Activated CD8-positive, alpha-beta T cell treated with anti-CD3 and anti-CD28 coated beads, Interleukin-2, amount 10 ng/mL, durations not matched to agents 7 days and 5 days (primary cell): ENCODE measurements around the gene TPM4. TPM values are rescaled to one million over a fixed set of nuclear protein-coding genes. Genes with fewer than 3 reads are reported as not detected.
"Not testable (repeated sequence)": the region's sequence is repeated elsewhere in the genome, so short reads cannot be mapped to it uniquely, and the experiment has no call there.

Experiments used
- ATAC-seq: fragments of 150-1000 bp; cut with Tn5 transposase; one replicate; pipeline ENCODE4 v1.10.0; 2021; ENCODE audit warnings: moderate library complexity
- CTCF ChIA-PET: fragments of 350-600 bp; sonication (Branson Sonifier 250); formaldehyde crosslinking; loops from one replicate; lab custom pipeline; 2021; ENCODE audit warnings: antibody characterized with exemption; lab: Charles Lee
- POLR2A ChIA-PET: fragments of 350-600 bp; sonication (Branson Sonifier 250); formaldehyde crosslinking; loops from one replicate; lab custom pipeline; 2021; ENCODE audit warnings: antibody characterized with exemption; lab: Charles Lee
- DNase-seq: peaks from one replicate; pipeline ENCODE4 v3.0.0-alpha.2; 2020
- H3K27ac Mint-ChIP-seq: one replicate; pipeline ENCODE4 v1.8.0; 2021; ENCODE audit warnings: mild to moderate bottlenecking, mixed read lengths
- H3K27me3 Mint-ChIP-seq: one replicate; pipeline ENCODE4 v1.8.0; 2021; ENCODE audit warnings: low read depth, mixed read lengths
- H3K36me3 Mint-ChIP-seq: one replicate; pipeline ENCODE4 v1.8.0; 2021; ENCODE audit warnings: low read depth, mixed read lengths
- H3K4me1 Mint-ChIP-seq: one replicate; pipeline ENCODE4 v1.8.0; 2021; ENCODE audit warnings: low read depth, mixed read lengths
- H3K4me3 Mint-ChIP-seq: one replicate; pipeline ENCODE4 v1.8.0; 2021; ENCODE audit warnings: mild to moderate bottlenecking, mixed read lengths
- H3K9me3 Mint-ChIP-seq: one replicate; pipeline ENCODE4 v1.8.0; 2022; ENCODE audit warnings: mixed read lengths; ENCODE audit not compliant: insufficient read depth
- total RNA-seq, 2 experiments: library from RNA; stranded (reverse); gene quantifications; one replicate each; pipeline ENCODE4 v1.2.3, GENCODE V29; 2021

The TPM4 gene
- total RNA-seq, 2 experiments from 2014 or later, result 424 to 436 TPM

DNA sequence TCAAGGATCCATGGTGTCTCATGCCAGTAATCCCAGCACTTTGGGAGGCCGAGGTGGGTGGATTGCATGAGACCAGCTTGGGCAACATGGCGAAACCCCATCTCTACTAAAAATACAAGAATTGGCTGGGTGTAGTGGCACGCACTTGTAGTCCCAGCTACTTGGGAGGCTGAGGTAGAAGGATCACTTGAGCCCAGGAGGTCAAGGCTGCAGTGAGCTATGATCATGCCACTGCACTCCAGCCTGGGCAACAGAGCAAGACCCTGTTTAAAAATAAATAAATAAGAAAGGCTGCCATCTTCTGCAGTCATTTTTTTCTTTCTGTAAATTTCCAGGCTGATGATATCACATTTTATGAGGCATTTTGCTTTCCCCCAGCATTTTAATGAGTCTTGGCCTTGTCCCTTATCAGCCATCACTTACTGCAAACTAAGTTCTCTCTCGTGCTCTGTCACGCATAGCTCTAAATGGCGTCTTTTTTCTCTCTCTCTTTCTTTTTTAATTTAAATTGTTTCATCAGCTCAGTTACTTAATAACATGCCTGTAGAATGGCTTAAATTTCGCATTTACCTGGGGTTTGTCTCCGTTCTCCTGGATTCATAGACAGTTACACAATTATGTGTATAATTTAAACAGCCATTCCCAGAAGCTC is 23.1 kb downstream of the TPM4 start:
- Mint-ChIP-seq H3K36me3 (peaks cover 79% of the 10 kb centered on the region), H3K27ac (peak overlapping the region; percentile 46), H3K4me1 (peaks cover 29% of the 10 kb centered on the region)
- not testable (repeated sequence) for H3K27me3 Mint-ChIP-seq, H3K9me3 Mint-ChIP-seq, ATAC-seq, DNase-seq, H3K4me3 Mint-ChIP-seq
- ChIA-PET POLR2A (interaction anchor here (0.6 to 1.5 kb wide), 3 partner anchors 9 to 284 kb away, joined by 3 to 6 read pairs (median 3); no protein-coding TSS in a partner anchor), CTCF (interaction anchor here (1.2 to 2.0 kb wide), 6 partner anchors 10 to 469 kb away, joined by 3 to 9 read pairs (median 4); no protein-coding TSS in a partner anchor)

DNA sequence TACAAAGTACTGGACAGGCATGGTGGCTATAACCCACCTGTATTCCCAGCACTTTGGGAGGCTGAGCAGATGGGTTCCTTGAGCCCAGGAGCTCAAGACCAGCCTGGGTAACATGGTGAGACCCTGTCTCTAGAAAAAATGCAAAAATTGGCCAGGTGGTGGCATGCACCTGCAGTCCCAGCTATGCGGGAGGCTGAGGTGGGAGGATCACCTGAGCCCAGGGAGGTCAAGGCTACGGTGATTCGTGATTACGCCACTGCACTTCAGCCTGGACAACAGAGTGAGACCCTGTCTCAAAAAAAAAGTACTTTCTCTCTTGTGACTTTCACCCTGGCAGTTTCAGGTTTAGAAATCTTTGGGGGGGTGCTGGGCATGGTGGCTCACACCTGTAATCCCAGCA is 24.2 kb downstream of the TPM4 start:
- Mint-ChIP-seq H3K4me3 (no peak overlapping the region), H3K36me3 (peaks cover 74% of the 10 kb centered on the region), H3K4me1 (peaks cover 18% of the 10 kb centered on the region), H3K9me3 (no peaks in the 10 kb centered on the region), H3K27ac (no peak overlapping the region), H3K27me3 (no peaks in the 10 kb centered on the region)
- POLR2A ChIA-PET, result interaction anchor here (0.7 kb wide), 2 partner anchors 15 to 39 kb away, joined by 3 read pairs; no protein-coding TSS in a partner anchor
- no peak for ATAC-seq
- CTCF ChIA-PET, result interaction anchor here (1.2 to 2.0 kb wide), 5 partner anchors 11 to 59 kb away, joined by 3 to 9 read pairs (median 4); no protein-coding TSS in a partner anchor
- no peak for DNase-seq

DNA sequence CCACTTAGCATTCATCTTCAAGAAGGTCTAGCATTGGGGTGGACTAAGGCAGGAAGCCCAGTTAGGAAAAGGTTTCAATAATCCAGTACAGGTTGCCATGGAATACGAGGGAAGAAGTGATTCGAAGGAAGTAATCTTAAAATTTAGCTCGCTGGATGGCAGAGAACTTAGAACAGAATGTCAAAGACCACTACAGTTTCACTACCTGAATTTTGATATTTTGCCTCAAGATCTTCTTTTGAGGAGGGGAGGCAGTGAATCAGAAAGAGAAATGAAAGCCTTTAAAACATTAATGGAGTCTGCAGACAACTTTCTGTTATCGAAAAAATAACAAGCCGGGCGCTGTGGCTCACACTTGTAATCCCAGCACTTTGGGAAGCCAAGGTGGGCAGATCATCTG is 28.4 kb downstream of the TPM4 start:
- CTCF ChIA-PET, result no interaction called here
- Mint-ChIP-seq H3K9me3 (no peaks in the 10 kb centered on the region), H3K27ac (no peak overlapping the region), H3K4me3 (no peak overlapping the region), H3K27me3 (no peaks in the 10 kb centered on the region), H3K4me1 (peaks cover 5% of the 10 kb centered on the region), H3K36me3 (peaks cover 40% of the 10 kb centered on the region)
- DNase-seq (no peak), ATAC-seq (no peak)
- POLR2A ChIA-PET, result interaction anchor here (0.7 to 1.1 kb wide), 2 partner anchors 10 to 161 kb away, joined by 3 read pairs; no protein-coding TSS in a partner anchor

DNA sequence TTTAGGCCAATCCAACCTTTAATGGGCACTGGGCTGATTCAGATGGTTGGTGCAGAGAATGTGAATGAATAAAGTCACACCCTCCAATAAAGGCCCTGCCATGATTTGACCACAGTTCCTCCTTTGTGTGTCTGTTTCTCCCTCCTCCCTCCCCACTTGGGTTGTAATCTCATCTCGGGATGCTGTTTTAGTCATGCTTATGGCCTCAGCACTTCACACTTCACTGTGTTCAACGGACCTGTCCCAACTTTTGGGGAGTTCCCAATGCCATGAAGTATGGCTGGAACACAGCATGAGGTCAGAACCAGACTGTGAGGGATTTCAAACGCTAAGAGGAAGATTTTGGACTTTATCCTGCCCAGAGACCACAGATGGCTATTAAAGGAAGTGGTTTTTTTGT is 29.8 kb downstream of the TPM4 start:
- ChIA-PET POLR2A (no interaction called here), CTCF (interaction anchor here (1.0 to 1.3 kb wide), 2 partner anchors 31 to 54 kb away, joined by 3 read pairs; no protein-coding TSS in a partner anchor)
- peak overlapping the region; percentile 70 for H3K27ac Mint-ChIP-seq
- DNase-seq, result no peak
- H3K4me1 Mint-ChIP-seq, result peaks cover 7% of the 10 kb centered on the region
- H3K4me3 Mint-ChIP-seq, result no peak overlapping the region
- no peak for ATAC-seq
- H3K27me3 Mint-ChIP-seq, result no peaks in the 10 kb centered on the region
- no peaks in the 10 kb centered on the region for H3K9me3 Mint-ChIP-seq
- H3K36me3 Mint-ChIP-seq, result peaks cover 29% of the 10 kb centered on the region

DNA sequence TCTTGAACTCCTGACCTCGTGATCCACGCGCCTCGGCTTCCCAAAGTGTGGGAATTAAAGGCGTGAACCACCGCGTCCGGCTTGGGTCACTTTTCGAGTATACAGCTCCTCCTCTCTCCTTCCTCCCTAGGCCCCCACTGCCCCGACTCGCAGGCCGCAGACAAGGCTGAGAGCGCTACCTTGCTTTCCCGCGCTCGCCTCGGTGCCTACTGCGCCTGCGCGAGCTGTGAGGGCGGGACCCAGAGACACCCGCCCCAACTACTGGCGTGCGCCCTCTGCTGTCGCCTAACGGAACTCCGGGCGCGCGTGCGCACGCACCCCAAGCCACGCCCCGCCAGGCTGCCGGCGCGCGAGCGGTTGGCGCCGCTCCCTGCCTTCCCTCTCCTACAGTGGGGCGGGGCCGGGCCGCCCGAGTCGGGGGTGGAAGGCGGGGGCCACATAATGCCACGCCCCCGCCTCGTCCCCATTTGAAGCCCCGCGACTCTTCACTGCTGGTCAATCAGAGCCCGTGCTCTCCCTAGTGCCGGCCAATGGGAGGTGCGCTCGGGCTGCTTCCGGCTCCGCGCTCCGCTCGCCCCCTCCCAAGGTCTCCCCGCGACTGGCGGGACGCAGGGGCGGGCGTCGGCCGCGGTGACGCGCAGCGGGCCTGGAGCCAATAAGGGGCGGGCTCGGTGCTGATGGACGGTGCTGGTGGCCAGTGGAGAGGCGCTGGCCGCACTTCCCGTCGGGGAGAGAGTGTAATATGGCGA is 35.0 kb downstream of the TPM4 start, which contains the start of gene RAB8A:
TSS of gene RAB8A (plus strand) at position 730 of the 749 bp plus-strand sequence. CDS start at position 743, 13 bp downstream.
- H3K27me3 Mint-ChIP-seq, result no peaks in the 10 kb centered on the region
- ChIA-PET POLR2A (interaction anchor here (0.6 to 3.3 kb wide), 16 partner anchors 15 to 1530 kb away, joined by 3 to 19 read pairs (median 4); partner anchors contain the start of genes FAM32A, HSH2D and TPM4), CTCF (interaction anchor here (0.6 to 2.6 kb wide), 26 partner anchors 8 to 659 kb away, joined by 3 to 20 read pairs (median 4); partner anchors contain the start of genes FAM32A, HSH2D and TPM4)
- H3K9me3 Mint-ChIP-seq, result no peaks in the 10 kb centered on the region
- peaks cover 39% of the 10 kb centered on the region for H3K4me1 Mint-ChIP-seq
- H3K27ac Mint-ChIP-seq, result peak within 1 kb of the TSS; percentile 99
- peaks cover 26% of the 10 kb centered on the region for H3K36me3 Mint-ChIP-seq
- peak; percentile 98 for DNase-seq
- peak; percentile 96 for ATAC-seq
- H3K4me3 Mint-ChIP-seq, result peak within 1 kb of the TSS; percentile 98

DNA sequence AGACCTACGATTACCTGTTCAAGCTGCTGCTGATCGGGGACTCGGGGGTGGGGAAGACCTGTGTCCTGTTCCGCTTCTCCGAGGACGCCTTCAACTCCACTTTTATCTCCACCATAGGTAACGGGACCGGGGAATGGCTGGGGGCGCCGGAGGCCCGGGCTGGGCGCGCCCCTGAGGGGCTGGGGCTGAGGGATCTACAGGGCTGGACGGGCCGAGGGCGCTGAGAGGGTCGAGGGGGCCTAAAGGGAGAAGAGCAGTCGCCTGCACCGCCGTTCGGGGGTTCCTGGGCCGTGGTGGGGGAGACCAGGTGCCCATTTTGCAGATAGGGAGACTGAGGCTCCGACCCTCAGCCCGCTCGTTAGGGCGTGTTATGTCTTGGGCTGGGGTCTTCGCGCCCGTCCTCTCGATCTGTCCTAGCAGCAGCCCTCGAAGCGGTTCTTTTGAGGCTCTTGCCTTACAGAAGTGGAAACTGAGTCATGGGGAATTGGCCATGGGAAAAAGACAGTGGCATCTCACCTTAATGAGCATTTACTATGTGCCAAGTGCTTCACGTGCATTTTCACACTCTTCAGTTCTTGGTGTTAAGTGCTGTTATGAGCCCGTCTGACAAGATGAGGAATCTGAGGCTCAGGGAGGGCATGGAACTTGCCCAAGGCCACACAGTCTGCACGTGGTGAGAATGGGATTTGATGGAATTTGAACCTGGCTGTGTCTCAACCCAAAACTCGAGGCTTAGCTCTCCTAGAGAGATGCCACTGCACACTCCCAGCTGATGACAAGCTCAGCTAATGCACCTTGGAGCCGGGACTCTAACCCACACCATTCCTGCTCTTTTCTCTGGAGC is 35.8 kb downstream of the TPM4 start:
- Mint-ChIP-seq H3K36me3 (peaks cover 31% of the 10 kb centered on the region), H3K27me3 (no peaks in the 10 kb centered on the region), H3K4me3 (peak overlapping the region; percentile 98), H3K9me3 (no peaks in the 10 kb centered on the region), H3K4me1 (peaks cover 45% of the 10 kb centered on the region), H3K27ac (peak overlapping the region; percentile 99)
- ATAC-seq (no peak), DNase-seq (no peak)
- ChIA-PET CTCF (interaction anchor here (0.6 to 2.6 kb wide), 13 partner anchors 7 to 77 kb away, joined by 3 to 20 read pairs (median 4); partner anchors contain the start of gene HSH2D), POLR2A (interaction anchor here (0.6 to 3.3 kb wide), 9 partner anchors 16 to 73 kb away, joined by 3 to 19 read pairs (median 8); partner anchors contain the start of genes FAM32A, HSH2D and TPM4)

DNA sequence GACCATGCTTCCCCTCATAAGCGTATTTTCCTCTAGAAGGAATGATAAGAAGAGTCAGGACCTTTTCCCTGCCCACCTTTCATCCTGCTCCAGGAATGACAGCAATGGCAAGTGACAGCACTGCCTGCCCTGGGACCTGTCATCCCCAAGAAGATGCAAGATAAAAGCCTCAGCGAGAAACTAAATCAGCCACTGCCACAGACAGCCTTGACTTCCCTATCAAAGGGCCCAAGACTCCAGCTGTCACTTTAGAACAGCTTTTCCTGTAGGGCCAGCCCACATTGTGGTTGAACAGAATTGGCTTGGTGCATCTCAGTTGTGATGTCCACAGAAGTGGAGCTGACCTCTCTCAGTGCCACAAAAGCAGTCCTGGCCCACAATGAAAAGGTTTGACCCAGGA is 36.5 kb downstream of the TPM4 start:
- no peaks in the 10 kb centered on the region for H3K27me3 Mint-ChIP-seq
- no peak for ATAC-seq
- H3K27ac Mint-ChIP-seq, result peak overlapping the region; percentile 99
- peaks cover 51% of the 10 kb centered on the region for H3K4me1 Mint-ChIP-seq
- H3K4me3 Mint-ChIP-seq, result peak overlapping the region; percentile 98
- peaks cover 36% of the 10 kb centered on the region for H3K36me3 Mint-ChIP-seq
- POLR2A ChIA-PET, result interaction anchor here (1.0 to 3.3 kb wide), 3 partner anchors 26 to 35 kb away, joined by 4 to 19 read pairs (median 8); partner anchors contain the start of genes HSH2D and TPM4
- no peak for DNase-seq
- H3K9me3 Mint-ChIP-seq, result no peaks in the 10 kb centered on the region
- CTCF ChIA-PET, result interaction anchor here (0.7 to 1.1 kb wide), 6 partner anchors 32 to 72 kb away, joined by 3 to 5 read pairs (median 4); partner anchors contain the start of gene FAM32A

DNA sequence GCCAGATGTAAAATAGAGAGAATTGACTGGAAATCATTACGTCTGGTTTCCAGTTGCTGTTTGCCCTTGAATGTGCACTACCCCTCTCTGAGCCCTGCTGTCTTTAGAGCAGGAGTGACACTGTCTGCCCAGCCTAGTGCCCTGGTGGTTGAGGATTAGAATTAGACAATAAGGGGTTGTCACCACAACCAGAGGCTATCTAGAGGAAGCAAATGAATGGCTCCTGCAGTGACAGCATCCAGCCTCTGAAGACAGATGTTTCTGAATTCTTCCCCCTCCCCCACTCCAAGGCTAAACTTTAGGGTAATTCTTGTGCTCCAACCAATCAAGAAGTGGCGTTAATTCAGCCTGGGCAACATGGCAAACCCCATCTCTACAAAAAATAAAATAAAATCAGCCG is 37.4 kb downstream of the TPM4 start:
- DNase-seq, result peak; percentile 26
- Mint-ChIP-seq H3K4me1 (peaks cover 61% of the 10 kb centered on the region), H3K27ac (peak overlapping the region; percentile 70)

DNA sequence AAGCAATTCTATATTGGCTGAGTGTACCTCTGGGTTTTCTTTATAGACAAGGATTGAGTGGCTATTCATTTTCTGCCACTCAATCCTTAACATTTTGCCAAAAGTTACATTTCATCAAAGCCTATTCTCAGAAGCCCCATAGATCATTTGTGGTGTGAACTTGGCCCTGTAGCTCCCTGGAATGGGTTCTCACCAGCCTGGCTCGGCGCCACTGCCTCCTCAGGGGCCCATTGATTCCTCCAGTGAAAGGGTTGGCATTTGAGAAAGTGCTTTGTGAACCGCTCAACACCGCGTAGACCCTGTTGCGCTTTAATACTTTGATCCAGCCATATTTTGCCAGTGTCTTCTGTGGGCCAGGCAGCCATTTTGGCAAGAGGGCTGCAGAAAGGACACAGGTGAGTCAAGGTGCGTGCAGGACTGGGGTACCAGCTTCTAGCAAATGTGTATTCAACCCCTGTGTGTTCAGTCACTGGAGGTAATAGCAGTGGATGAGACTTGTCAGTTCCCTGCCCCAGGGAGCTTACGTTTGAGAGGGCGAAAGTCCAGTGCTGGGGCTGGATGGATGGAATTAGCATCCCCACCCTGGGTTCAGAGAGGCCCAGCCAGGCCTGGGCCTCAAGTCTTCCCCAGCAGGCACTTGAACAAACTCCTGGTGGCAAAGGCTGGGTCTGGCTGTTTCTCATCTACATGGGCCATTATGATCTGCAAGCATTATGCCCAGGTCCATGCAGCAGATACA is 39.2 kb downstream of the TPM4 start:
- H3K27ac Mint-ChIP-seq, result peak overlapping the region; percentile 79
- peaks cover 77% of the 10 kb centered on the region for H3K4me1 Mint-ChIP-seq
- no peak overlapping the region for H3K4me3 Mint-ChIP-seq
- no peaks in the 10 kb centered on the region for H3K9me3 Mint-ChIP-seq
- POLR2A ChIA-PET, result interaction anchor here (1.0 to 3.0 kb wide), 4 partner anchors 28 to 45 kb away, joined by 4 to 10 read pairs (median 4); partner anchors contain the start of gene HSH2D
- CTCF ChIA-PET, result interaction anchor here (0.6 to 1.8 kb wide), 5 partner anchors 29 to 303 kb away, joined by 3 to 5 read pairs (median 3); partner anchors contain the start of gene FAM32A
- DNase-seq (no peak), ATAC-seq (no peak)
- H3K27me3 Mint-ChIP-seq, result no peaks in the 10 kb centered on the region
- peaks cover 60% of the 10 kb centered on the region for H3K36me3 Mint-ChIP-seq

More for the DNA sequence above, 37.4 kb downstream of the TPM4 start:
- H3K4me3 Mint-ChIP-seq, result peak overlapping the region; percentile 58
- ChIA-PET POLR2A (interaction anchor here (0.6 to 3.3 kb wide), 3 partner anchors 30 to 72 kb away, joined by 3 to 19 read pairs (median 8); partner anchors contain the start of genes HSH2D and TPM4), CTCF (interaction anchor here (1.0 to 1.4 kb wide), 2 partner anchors 30 to 71 kb away, joined by 3 read pairs; partner anchors contain the start of gene FAM32A)
- H3K9me3 Mint-ChIP-seq, result no peaks in the 10 kb centered on the region
- peaks cover 46% of the 10 kb centered on the region for H3K36me3 Mint-ChIP-seq
- H3K27me3 Mint-ChIP-seq, result no peaks in the 10 kb centered on the region
- no peak for ATAC-seq

DNA sequence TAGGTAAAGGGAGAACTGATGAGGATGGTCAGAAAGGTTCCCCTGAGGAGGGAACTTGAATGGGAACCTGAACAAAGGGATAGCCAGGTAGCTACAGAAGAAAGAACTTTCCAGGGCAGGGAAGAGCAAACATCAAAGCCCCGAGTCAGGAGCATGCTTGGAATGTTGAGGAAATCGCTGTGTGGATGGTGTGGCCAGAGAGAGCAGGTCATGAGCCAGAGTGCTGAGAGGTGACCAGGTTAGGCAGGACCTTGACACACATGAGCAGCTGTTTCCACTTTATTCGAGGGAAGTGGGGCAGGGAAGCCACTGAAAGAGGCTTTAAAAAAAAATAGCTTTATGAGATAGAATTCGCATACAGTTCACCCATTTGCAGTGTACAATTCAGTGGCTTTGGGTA is 39.8 kb downstream of the TPM4 start:
- ChIA-PET POLR2A (interaction anchor here (1.4 to 3.0 kb wide), 3 partner anchors 28 to 34 kb away, joined by 4 to 10 read pairs (median 4); partner anchors contain the start of gene HSH2D), CTCF (interaction anchor here (1.2 to 1.8 kb wide), 2 partner anchors 54 to 69 kb away, joined by 4 to 5 read pairs; partner anchors contain the start of gene FAM32A)
- Mint-ChIP-seq H3K36me3 (peaks cover 63% of the 10 kb centered on the region), H3K4me3 (no peak overlapping the region), H3K27ac (peak overlapping the region; percentile 89), H3K9me3 (no peaks in the 10 kb centered on the region), H3K4me1 (peaks cover 77% of the 10 kb centered on the region), H3K27me3 (no peaks in the 10 kb centered on the region)
- DNase-seq (no peak), ATAC-seq (no peak)
